Liver (tissue), 3 donors: ENCODE data around the gene GPR132.

Source experiments
- ATF3 ChIP-seq: IDR thresholded peaks from 2 replicates; pipeline ENCODE4 v1.6.1; 2016; ENCODE audit warnings: antibody characterized with exemption
- CTCF ChIP-seq: fragments of 150-350 bp; IDR thresholded peaks from 2 replicates; pipeline ENCODE4 v1.5.1; 2017; ENCODE audit warnings: improper control_type of control experiment, low read depth, low read length; ENCODE audit not compliant: missing input control
- EGR1 ChIP-seq, 2 donors: IDR thresholded peaks; 2 replicates each; pipeline ENCODE4 v1.6.1; 2016 to 2018; ENCODE audit warnings: antibody characterized with exemption in 2 of 2, low read depth in 2 of 2
- RAD21 ChIP-seq, 2 donors: IDR thresholded peaks; 2 replicates each; pipeline ENCODE4 v1.6.1; 2016; ENCODE audit warnings: antibody characterized with exemption in 2 of 2, mild to moderate bottlenecking in 2 of 2
- TAF1 ChIP-seq: conservative IDR thresholded peaks from 2 replicates; pipeline ENCODE4 v1.6.1; 2016; ENCODE audit warnings: antibody characterized with exemption, mild to moderate bottlenecking
- TF ChIP-seq, protein P1 (sequence below): IDR thresholded peaks from 2 replicates; pipeline ENCODE4 v1.6.1; 2016; ENCODE audit warnings: antibody characterized with exemption
- donor health status: healthy.
- donor health status: healthy.

GRCh38 chr14:105105158-105105557 lies 39.9 kb upstream of the GPR132 start:
- no peak for TF ChIP-seq CTCF
- TF ChIP-seq ATF3: no peak
- TF ChIP-seq, protein P1, sequence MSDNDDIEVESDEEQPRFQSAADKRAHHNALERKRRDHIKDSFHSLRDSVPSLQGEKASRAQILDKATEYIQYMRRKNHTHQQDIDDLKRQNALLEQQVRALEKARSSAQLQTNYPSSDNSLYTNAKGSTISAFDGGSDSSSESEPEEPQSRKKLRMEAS: no peak
- no peak for TF ChIP-seq EGR1 (IDR thresholded peaks at IDR 0.05; ENCODE audit: low read depth in 2 of 2)
- TF ChIP-seq TAF1: no peak
- no peak for TF ChIP-seq RAD21 (IDR thresholded peaks at IDR 0.05)
